Gastrocnemius medialis (tissue), 4 donors: ENCODE data around the gene EPS15. TPM values are rescaled to one million over a fixed set of nuclear protein-coding genes. Genes with fewer than 3 reads are reported as not detected.

Experiments
- ATAC-seq, 2 donors: fragments of 150-250 bp; one replicate each; pipeline ENCODE4 v1.9.1; 2016
- DNase-seq, 2 donors: peaks; one replicate each; pipeline ENCODE4 v3.0.0-alpha.2; 2019
- H3K27ac ChIP-seq, 4 donors: fragments of 200-600 bp; sonication (generic); 1 replicate in 1 of 4; 2 replicates in 3 of 4; pipeline ENCODE4 v1.5.1; 2016 to 2018; ENCODE audit warnings: mild to moderate bottlenecking in 2 of 4, moderate library complexity in 1 of 4
- H3K27me3 ChIP-seq, 3 donors: fragments of 200-600 bp; sonication (generic) in 2 of 3; 1 replicate in 1 of 3; 2 replicates in 2 of 3; pipeline versions ENCODE4 v1.5.1 to v1.6.0; 2016 to 2019; ENCODE audit warnings: mild to moderate bottlenecking in 1 of 3, moderate library complexity in 1 of 3
- H3K36me3 ChIP-seq, 2 donors: fragments of 200-600 bp; sonication (generic) in 1 of 2; one replicate each; pipeline ENCODE4 v1.5.1; 2017 to 2018
- H3K4me1 ChIP-seq, 2 donors: fragments of 200-600 bp; sonication (generic) in 1 of 2; one replicate each; pipeline ENCODE4 v1.5.1; 2016 to 2017; ENCODE audit warnings: mild to moderate bottlenecking in 2 of 2
- H3K4me3 ChIP-seq, 4 donors: fragments of 200-600 bp; sonication (generic) in 3 of 4; 1 replicate in 1 of 4; 2 replicates in 3 of 4; pipeline ENCODE4 v1.5.1; 2016 to 2019; ENCODE audit warnings: mild to moderate bottlenecking in 2 of 4
- H3K9me3 ChIP-seq, 3 donors: fragments of 200-600 bp; sonication (generic) in 2 of 3; 1 replicate in 1 of 3; 2 replicates in 2 of 3; pipeline ENCODE4 v1.5.1; 2016 to 2019
- CTCF ChIP-seq, 5 experiments: fragments of 450-650 bp in 3 of 5; fragments of 200-600 bp in 2 of 5; sonication (generic) in 2 of 5; IDR thresholded peaks in 4 of 5; conservative IDR thresholded peaks in 1 of 5; 1 replicate in 4 of 5; 2 replicates in 1 of 5; pipeline ENCODE4 v1.5.1; 2016 to 2019; ENCODE audit warnings: antibody characterized with exemption in 5 of 5, mild to moderate bottlenecking in 3 of 5, moderate library complexity in 3 of 5
- POLR2A ChIP-seq, 2 donors: fragments of 450-650 bp; IDR thresholded peaks; one replicate each; pipeline ENCODE4 v1.6.1; 2017; ENCODE audit warnings: antibody characterized with exemption in 2 of 2, mild to moderate bottlenecking in 2 of 2, moderate library complexity in 2 of 2
- in situ Hi-C, 4 donors: fragments of 200-750 bp; cut with MboI; loops; one replicate each; pipeline versions ENCODE4 v1.15.0 to v1.8.0; 2017; ENCODE audit warnings: low sequenced_read_pairs in 4 of 4
- intact Hi-C: fragments of 100-400 bp; cut with DNase I; formaldehyde crosslinking; loops from one replicate; pipeline ENCODE4 v1.15.1; 2023; ENCODE audit warnings: low total_unique reads
- total RNA-seq, 4 donors: library from RNA; depleted of rRNA; stranded (reverse); fragments of >200 nt; gene quantifications; one replicate each; pipeline versions ENCODE4 v1.1.0 to v1.2.3, GENCODE V29; 2016

EPS15 gene
- total RNA-seq, 4 donors from 2014 or later, result 44.8 to 121 (median 71.0) TPM

GRCh38 chr1:51491166-51491981, 27.7 kb downstream of the EPS15 start:
- in situ Hi-C loops, result no loop called here
- H3K4me1 ChIP-seq, result peaks cover 60 to 68% of the 10 kb centered on the region in 2 donors

GRCh38 chr1:51489472-51489871, 29.6 kb downstream of the EPS15 start:
- H3K4me3 ChIP-seq, result no peak overlapping the region
- ATAC-seq (no peak), DNase-seq (no peak)
- in situ Hi-C loops, result no loop called here
- intact Hi-C loops, result no loop called here
- H3K36me3 ChIP-seq, result no peaks in the 10 kb centered on the region
- no peaks in the 10 kb centered on the region for H3K9me3 ChIP-seq
- peaks cover 46 to 54% of the 10 kb centered on the region in 2 donors for H3K4me1 ChIP-seq
- no peaks in the 10 kb centered on the region for H3K27me3 ChIP-seq
- H3K27ac ChIP-seq, result peak overlapping the region in 2 of 4 donors; percentile 43 to 65
- TF ChIP-seq CTCF (IDR thresholded peaks at IDR 0.05 in 4 of 5, conservative IDR thresholded peaks at IDR 0.05 in 1 of 5), result no peak
- TF ChIP-seq POLR2A (IDR thresholded peaks at IDR 0.05), result no peak

More at GRCh38 chr1:51491166-51491981, 27.7 kb downstream of the EPS15 start:
- H3K4me3 ChIP-seq, result no peak overlapping the region
- no peaks in the 10 kb centered on the region for H3K27me3 ChIP-seq
- DNase-seq, result no peak
- peak overlapping the region; percentile 23 to 72 (median 48) for H3K27ac ChIP-seq
- H3K9me3 ChIP-seq, result no peaks in the 10 kb centered on the region
- no peak for TF ChIP-seq CTCF (IDR thresholded peaks at IDR 0.05 in 4 of 5, conservative IDR thresholded peaks at IDR 0.05 in 1 of 5)
- TF ChIP-seq POLR2A (IDR thresholded peaks at IDR 0.05), result no peak
- H3K36me3 ChIP-seq, result no peaks in the 10 kb centered on the region
- ATAC-seq, result peak in 1 of 2 donors; percentile 11
- intact Hi-C loops, result no loop called here

GRCh38 chr1:51488372-51489050, 30.6 kb downstream of the EPS15 start:
- intact Hi-C loops, result no loop called here
- in situ Hi-C loops, result no loop called here
- no peaks in the 10 kb centered on the region for H3K27me3 ChIP-seq
- H3K4me3 ChIP-seq, result no peak overlapping the region
- DNase-seq, result no peak
- no peaks in the 10 kb centered on the region for H3K36me3 ChIP-seq
- no peaks in the 10 kb centered on the region for H3K9me3 ChIP-seq
- peaks cover 38 to 50% of the 10 kb centered on the region in 2 donors for H3K4me1 ChIP-seq
- peak; percentile 14 to 48 for ATAC-seq
- no peak for TF ChIP-seq POLR2A (IDR thresholded peaks at IDR 0.05)
- TF ChIP-seq CTCF (IDR thresholded peaks at IDR 0.05 in 4 of 5, conservative IDR thresholded peaks at IDR 0.05 in 1 of 5), result no peak
- H3K27ac ChIP-seq, result peak overlapping the region; percentile 34 to 81 (median 60)

- Histone ChIP-seq H3K9me3 (no peaks in the 10 kb centered on the region), H3K36me3 (no peaks in the 10 kb centered on the region), H3K27me3 (no peaks in the 10 kb centered on the region), H3K27ac (peak overlapping the region; percentile 34 to 81 (median 60)), H3K4me1 (peaks cover 35 to 50% of the 10 kb centered on the region in 2 donors), H3K4me3 (no peak overlapping the region)
- no peak for TF ChIP-seq POLR2A (IDR thresholded peaks at IDR 0.05)
- no peak for TF ChIP-seq CTCF (IDR thresholded peaks at IDR 0.05 in 4 of 5, conservative IDR thresholded peaks at IDR 0.05 in 1 of 5)
- in situ Hi-C loops, result no loop called here
- intact Hi-C loops, result no loop called here
- DNase-seq (no peak), ATAC-seq (peak; percentile 55 to 76)
These were observed 31.4 kb downstream of the EPS15 start for GRCh38 chr1:51487628-51488027.
